Measurements from ENCODE around the gene ERI2.

DNA sequence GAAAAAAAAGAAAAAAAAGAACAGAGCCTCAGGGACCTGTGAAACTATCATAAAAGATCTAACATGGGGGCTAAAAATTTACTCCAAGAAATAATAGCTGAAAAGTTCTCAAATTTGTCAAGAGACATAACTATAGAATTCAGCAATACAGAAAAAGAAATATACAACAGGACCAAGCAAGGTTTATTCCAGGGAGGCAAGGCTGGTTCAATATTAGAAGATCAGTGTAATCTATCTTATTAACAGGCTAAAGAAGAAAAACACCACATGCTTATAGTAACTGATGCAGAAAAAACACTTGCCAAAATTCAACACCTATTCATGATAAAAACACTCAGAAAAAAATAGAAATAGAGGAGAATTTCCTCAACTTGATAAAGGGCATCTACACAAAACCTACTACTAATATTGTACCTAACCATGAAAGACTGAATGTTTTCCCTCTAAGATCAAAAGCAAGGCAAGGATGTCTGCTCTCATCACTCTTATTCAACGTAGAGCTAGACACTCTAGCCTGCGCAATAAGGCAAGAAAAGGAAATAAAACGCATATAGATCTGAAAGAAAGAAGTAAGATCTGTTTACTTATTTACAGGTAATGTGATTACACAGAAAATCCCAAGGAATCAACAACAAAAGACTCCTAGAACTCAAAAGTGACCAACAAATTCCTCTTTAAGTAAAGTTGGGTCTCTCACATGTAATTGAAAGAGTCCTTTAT lies 43.7 kb downstream of the ERI2 start:
- no peak for TF ChIP-seq ZBTB17 (tag by site-specific recombination; IDR thresholded peaks at IDR 0.05)
- TF ChIP-seq, protein P1, sequence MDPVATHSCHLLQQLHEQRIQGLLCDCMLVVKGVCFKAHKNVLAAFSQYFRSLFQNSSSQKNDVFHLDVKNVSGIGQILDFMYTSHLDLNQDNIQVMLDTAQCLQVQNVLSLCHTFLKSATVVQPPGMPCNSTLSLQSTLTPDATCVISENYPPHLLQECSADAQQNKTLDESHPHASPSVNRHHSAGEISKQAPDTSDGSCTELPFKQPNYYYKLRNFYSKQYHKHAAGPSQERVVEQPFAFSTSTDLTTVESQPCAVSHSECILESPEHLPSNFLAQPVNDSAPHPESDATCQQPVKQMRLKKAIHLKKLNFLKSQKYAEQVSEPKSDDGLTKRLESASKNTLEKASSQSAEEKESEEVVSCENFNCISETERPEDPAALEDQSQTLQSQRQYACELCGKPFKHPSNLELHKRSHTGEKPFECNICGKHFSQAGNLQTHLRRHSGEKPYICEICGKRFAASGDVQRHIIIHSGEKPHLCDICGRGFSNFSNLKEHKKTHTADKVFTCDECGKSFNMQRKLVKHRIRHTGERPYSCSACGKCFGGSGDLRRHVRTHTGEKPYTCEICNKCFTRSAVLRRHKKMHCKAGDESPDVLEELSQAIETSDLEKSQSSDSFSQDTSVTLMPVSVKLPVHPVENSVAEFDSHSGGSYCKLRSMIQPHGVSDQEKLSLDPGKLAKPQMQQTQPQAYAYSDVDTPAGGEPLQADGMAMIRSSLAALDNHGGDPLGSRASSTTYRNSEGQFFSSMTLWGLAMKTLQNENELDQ (tag by site-specific recombination; IDR thresholded peaks at IDR 0.05; ENCODE audit: low read depth), result no peak
- TF ChIP-seq, protein P2, sequence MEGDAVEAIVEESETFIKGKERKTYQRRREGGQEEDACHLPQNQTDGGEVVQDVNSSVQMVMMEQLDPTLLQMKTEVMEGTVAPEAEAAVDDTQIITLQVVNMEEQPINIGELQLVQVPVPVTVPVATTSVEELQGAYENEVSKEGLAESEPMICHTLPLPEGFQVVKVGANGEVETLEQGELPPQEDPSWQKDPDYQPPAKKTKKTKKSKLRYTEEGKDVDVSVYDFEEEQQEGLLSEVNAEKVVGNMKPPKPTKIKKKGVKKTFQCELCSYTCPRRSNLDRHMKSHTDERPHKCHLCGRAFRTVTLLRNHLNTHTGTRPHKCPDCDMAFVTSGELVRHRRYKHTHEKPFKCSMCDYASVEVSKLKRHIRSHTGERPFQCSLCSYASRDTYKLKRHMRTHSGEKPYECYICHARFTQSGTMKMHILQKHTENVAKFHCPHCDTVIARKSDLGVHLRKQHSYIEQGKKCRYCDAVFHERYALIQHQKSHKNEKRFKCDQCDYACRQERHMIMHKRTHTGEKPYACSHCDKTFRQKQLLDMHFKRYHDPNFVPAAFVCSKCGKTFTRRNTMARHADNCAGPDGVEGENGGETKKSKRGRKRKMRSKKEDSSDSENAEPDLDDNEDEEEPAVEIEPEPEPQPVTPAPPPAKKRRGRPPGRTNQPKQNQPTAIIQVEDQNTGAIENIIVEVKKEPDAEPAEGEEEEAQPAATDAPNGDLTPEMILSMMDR (tag by site-specific recombination; IDR thresholded peaks at IDR 0.05), result no peak
- TF ChIP-seq, protein P3, sequence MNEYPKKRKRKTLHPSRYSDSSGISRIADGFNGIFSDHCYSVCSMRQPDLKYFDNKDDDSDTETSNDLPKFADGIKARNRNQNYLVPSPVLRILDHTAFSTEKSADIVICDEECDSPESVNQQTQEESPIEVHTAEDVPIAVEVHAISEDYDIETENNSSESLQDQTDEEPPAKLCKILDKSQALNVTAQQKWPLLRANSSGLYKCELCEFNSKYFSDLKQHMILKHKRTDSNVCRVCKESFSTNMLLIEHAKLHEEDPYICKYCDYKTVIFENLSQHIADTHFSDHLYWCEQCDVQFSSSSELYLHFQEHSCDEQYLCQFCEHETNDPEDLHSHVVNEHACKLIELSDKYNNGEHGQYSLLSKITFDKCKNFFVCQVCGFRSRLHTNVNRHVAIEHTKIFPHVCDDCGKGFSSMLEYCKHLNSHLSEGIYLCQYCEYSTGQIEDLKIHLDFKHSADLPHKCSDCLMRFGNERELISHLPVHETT (tag by site-specific recombination; IDR thresholded peaks at IDR 0.05), result no peak
- no peak for TF ChIP-seq ZNF335 (tag by site-specific recombination; conservative IDR thresholded peaks at IDR 0.05)
- TF ChIP-seq, protein P4, sequence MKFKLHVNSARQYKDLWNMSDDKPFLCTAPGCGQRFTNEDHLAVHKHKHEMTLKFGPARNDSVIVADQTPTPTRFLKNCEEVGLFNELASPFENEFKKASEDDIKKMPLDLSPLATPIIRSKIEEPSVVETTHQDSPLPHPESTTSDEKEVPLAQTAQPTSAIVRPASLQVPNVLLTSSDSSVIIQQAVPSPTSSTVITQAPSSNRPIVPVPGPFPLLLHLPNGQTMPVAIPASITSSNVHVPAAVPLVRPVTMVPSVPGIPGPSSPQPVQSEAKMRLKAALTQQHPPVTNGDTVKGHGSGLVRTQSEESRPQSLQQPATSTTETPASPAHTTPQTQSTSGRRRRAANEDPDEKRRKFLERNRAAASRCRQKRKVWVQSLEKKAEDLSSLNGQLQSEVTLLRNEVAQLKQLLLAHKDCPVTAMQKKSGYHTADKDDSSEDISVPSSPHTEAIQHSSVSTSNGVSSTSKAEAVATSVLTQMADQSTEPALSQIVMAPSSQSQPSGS (tag by site-specific recombination; IDR thresholded peaks at IDR 0.05; ENCODE audit: low read depth), result no peak
- TF ChIP-seq, protein P5, sequence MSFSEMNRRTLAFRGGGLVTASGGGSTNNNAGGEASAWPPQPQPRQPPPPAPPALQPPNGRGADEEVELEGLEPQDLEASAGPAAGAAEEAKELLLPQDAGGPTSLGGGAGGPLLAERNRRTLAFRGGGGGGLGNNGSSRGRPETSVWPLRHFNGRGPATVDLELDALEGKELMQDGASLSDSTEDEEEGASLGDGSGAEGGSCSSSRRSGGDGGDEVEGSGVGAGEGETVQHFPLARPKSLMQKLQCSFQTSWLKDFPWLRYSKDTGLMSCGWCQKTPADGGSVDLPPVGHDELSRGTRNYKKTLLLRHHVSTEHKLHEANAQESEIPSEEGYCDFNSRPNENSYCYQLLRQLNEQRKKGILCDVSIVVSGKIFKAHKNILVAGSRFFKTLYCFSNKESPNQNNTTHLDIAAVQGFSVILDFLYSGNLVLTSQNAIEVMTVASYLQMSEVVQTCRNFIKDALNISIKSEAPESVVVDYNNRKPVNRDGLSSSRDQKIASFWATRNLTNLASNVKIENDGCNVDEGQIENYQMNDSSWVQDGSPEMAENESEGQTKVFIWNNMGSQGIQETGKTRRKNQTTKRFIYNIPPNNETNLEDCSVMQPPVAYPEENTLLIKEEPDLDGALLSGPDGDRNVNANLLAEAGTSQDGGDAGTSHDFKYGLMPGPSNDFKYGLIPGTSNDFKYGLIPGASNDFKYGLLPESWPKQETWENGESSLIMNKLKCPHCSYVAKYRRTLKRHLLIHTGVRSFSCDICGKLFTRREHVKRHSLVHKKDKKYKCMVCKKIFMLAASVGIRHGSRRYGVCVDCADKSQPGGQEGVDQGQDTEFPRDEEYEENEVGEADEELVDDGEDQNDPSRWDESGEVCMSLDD (tag by site-specific recombination; IDR thresholded peaks at IDR 0.05), result no peak
- TF ChIP-seq ZNF76 (tag by site-specific recombination; IDR thresholded peaks at IDR 0.05; ENCODE audit: borderline replicate concordance, low read depth), result no peak
- TF ChIP-seq GFI1B (tag by site-specific recombination; IDR thresholded peaks at IDR 0.05), result no peak
- TF ChIP-seq YY1 (tag by site-specific recombination; IDR thresholded peaks at IDR 0.05), result no peak

All from HEK293 (cell line).